H1 (cell line): ENCODE results near the gene SYNPR. TPM values are rescaled to one million over a fixed set of nuclear protein-coding genes. Genes with fewer than 3 reads are reported as not detected.

ENCODE experiments used
- CTCF ChIA-PET: fragments of 300-600 bp; sonication (Branson Sonifier 250); formaldehyde crosslinking; loops from one replicate; lab custom pipeline; 2021; ENCODE audit not compliant: partially characterized antibody; lab: Charles Lee
- POLR2A ChIA-PET: fragments of 300-600 bp; sonication (Branson Sonifier 250); formaldehyde crosslinking; loops from one replicate; lab custom pipeline; 2021; ENCODE audit warnings: inconsistent platforms; ENCODE audit not compliant: partially characterized antibody; lab: Charles Lee
- DNase-seq, 2 experiments: peaks; one replicate each; pipeline versions ENCODE4 v3.0.0 to v3.0.0-alpha.2; 2010 to 2022; ENCODE audit warnings: low spot score in 2 of 2, low read depth in 1 of 2, mixed read lengths in 1 of 2
- FAIRE-seq: peaks from 2 replicates; lab custom pipeline; 2011; peaks lifted over from hg19 to GRCh38; lab: Jason Lieb, UNC
- H2AFZ ChIP-seq: 2 replicates; pipeline ENCODE4 v1.8.1; 2012; ENCODE audit warnings: low read length, inconsistent platforms
- H2AK5ac ChIP-seq: 2 replicates; pipeline ENCODE4 v1.6.1; 2013; ENCODE audit warnings: low read depth, low read length
- H2BK120ac ChIP-seq: replicated peaks from 2 replicates; pipeline ENCODE3; 2013; ENCODE audit warnings: low read depth, low read length, inconsistent platforms
- H2BK12ac ChIP-seq: 2 replicates; pipeline ENCODE4 v1.6.1; 2013; ENCODE audit warnings: low read depth, low read length
- H2BK15ac ChIP-seq: 2 replicates; pipeline ENCODE4 v1.6.1; 2013; ENCODE audit warnings: low read length
- H2BK20ac ChIP-seq: 2 replicates; pipeline ENCODE4 v1.6.1; 2013; ENCODE audit warnings: low read length
- H2BK5ac ChIP-seq: 2 replicates; pipeline ENCODE4 v1.6.1; 2013; ENCODE audit warnings: low read depth, low read length
- H3K14ac ChIP-seq: 2 replicates; pipeline ENCODE4 v1.6.1; 2013; ENCODE audit warnings: inconsistent platforms; ENCODE audit not compliant: insufficient read length
- H3K18ac ChIP-seq: 2 replicates; pipeline ENCODE4 v1.6.1; 2013; ENCODE audit warnings: low read length; ENCODE audit errors: extremely low read depth
- H3K23ac ChIP-seq: 2 replicates; pipeline ENCODE4 v1.6.1; 2013; ENCODE audit warnings: inconsistent platforms; ENCODE audit not compliant: insufficient read length
- H3K23me2 ChIP-seq: 2 replicates; pipeline ENCODE4 v1.6.1; 2013; ENCODE audit warnings: low read depth, low read length
- H3K27ac ChIP-seq: 2 replicates; pipeline ENCODE4 v1.6.1; 2011; ENCODE audit warnings: low read depth, low read length, inconsistent platforms
- H3K27me3 ChIP-seq, 4 experiments: replicated peaks in 1 of 4; 1 replicate in 1 of 4; 2 replicates in 3 of 4; pipeline versions ENCODE4 v1.6.1 to v1.8.1; 2011 to 2013; ENCODE audit warnings: low read length in 3 of 4, mild to moderate bottlenecking in 3 of 4, inconsistent platforms in 2 of 4, mixed read lengths in 2 of 4, moderate library complexity in 1 of 4; ENCODE audit not compliant: control insufficient read depth in 3 of 4, insufficient read depth in 3 of 4; ENCODE audit errors: extremely low read depth in 1 of 4
- H3K36me3 ChIP-seq, 4 experiments: 2 replicates each; pipeline versions ENCODE4 v1.6.1 to v1.8.1; 2011 to 2013; ENCODE audit warnings: mild to moderate bottlenecking in 4 of 4, low read length in 3 of 4, moderate library complexity in 2 of 4, control low read depth in 1 of 4, inconsistent platforms in 1 of 4; ENCODE audit not compliant: insufficient read depth in 4 of 4, control insufficient read depth in 2 of 4
- H3K4ac ChIP-seq: replicated peaks from 2 replicates; pipeline ENCODE3; 2013; ENCODE audit warnings: low read length, low read depth, mixed read lengths, inconsistent platforms; ENCODE audit not compliant: insufficient read length
- H3K4me1 ChIP-seq, 4 experiments: replicated peaks in 1 of 4; 1 replicate in 1 of 4; 2 replicates in 3 of 4; pipeline versions ENCODE4 v1.6.1 to v1.8.1; 2011 to 2013; ENCODE audit warnings: low read length in 3 of 4, inconsistent platforms in 2 of 4, mixed read lengths in 1 of 4; ENCODE audit not compliant: insufficient read depth in 4 of 4, control insufficient read depth in 3 of 4
- H3K4me2 ChIP-seq, 2 experiments: 2 replicates each; pipeline versions ENCODE4 v1.6.1 to v1.8.1; 2011 to 2013; ENCODE audit warnings: low read depth in 2 of 2, low read length in 2 of 2, control low read depth in 1 of 2, inconsistent platforms in 1 of 2, mild to moderate bottlenecking in 1 of 2; ENCODE audit not compliant: insufficient read depth in 1 of 2
- H3K4me3 ChIP-seq, 4 experiments: fragments of 200-600, 300-600 bp in 1 of 4; sonication (generic), shearing (Covaris generic), sonication (Bioruptor Twin) in 1 of 4; 2 replicates each; pipeline versions ENCODE4 v1.5.1 to v1.8.1; 2011 to 2016; ENCODE audit warnings: low read length in 4 of 4, low read depth in 3 of 4, control low read depth in 2 of 4, inconsistent platforms in 2 of 4, mild to moderate bottlenecking in 2 of 4, mixed read lengths in 1 of 4, moderate library complexity in 1 of 4; ENCODE audit not compliant: insufficient read depth in 2 of 4; ENCODE audit errors: extremely low read depth in 1 of 4
- H3K56ac ChIP-seq: replicated peaks from 2 replicates; pipeline ENCODE3; 2013; ENCODE audit warnings: low read depth, mild to moderate bottlenecking, mixed read lengths, low read length, inconsistent platforms; ENCODE audit not compliant: insufficient read length
- H3K79me1 ChIP-seq: 2 replicates; pipeline ENCODE4 v1.6.1; 2013; ENCODE audit warnings: low read depth, low read length, control low read depth
- H3K79me2 ChIP-seq, 2 experiments: 2 replicates each; pipeline versions ENCODE4 v1.6.1 to v1.8.1; 2012 to 2013; ENCODE audit warnings: low read length in 2 of 2, mild to moderate bottlenecking in 2 of 2, inconsistent platforms in 1 of 2; ENCODE audit not compliant: insufficient read depth in 2 of 2, control insufficient read depth in 1 of 2
- H3K9ac ChIP-seq, 4 experiments: replicated peaks in 1 of 4; 1 replicate in 1 of 4; 2 replicates in 3 of 4; pipeline versions ENCODE4 v1.6.1 to v1.8.1; 2011 to 2013; ENCODE audit warnings: low read depth in 3 of 4, low read length in 3 of 4, control low read depth in 2 of 4, mild to moderate bottlenecking in 2 of 4, moderate library complexity in 2 of 4, inconsistent platforms in 1 of 4; ENCODE audit errors: extremely low read depth in 1 of 4
- H3K9me3 ChIP-seq, 2 experiments: 2 replicates each; pipeline versions ENCODE4 v1.6.1 to v1.8.1; 2012 to 2013; ENCODE audit warnings: mild to moderate bottlenecking in 2 of 2, moderate library complexity in 2 of 2, control low read depth in 1 of 2, inconsistent platforms in 1 of 2, low read depth in 1 of 2, low read length in 1 of 2, mixed read lengths in 1 of 2; ENCODE audit not compliant: insufficient read depth in 2 of 2
- H4K20me1 ChIP-seq, 2 experiments: replicated peaks in 1 of 2; 2 replicates each; pipeline versions ENCODE3 to v1.8.1; 2011 to 2013; ENCODE audit warnings: inconsistent platforms in 2 of 2, low read length in 2 of 2, mild to moderate bottlenecking in 1 of 2; ENCODE audit not compliant: insufficient read depth in 2 of 2, control insufficient read depth in 1 of 2
- H4K5ac ChIP-seq: 2 replicates; pipeline ENCODE4 v1.6.1; 2013; ENCODE audit warnings: low read length, low read depth, mixed read lengths, inconsistent platforms; ENCODE audit not compliant: insufficient read length
- H4K8ac ChIP-seq: 2 replicates; pipeline ENCODE4 v1.8.0; 2013; ENCODE audit warnings: mild to moderate bottlenecking, moderate library complexity, low read length, inconsistent platforms; ENCODE audit not compliant: insufficient read depth; ENCODE audit errors: extremely low read depth
- H4K91ac ChIP-seq: replicated peaks from 2 replicates; pipeline ENCODE3; 2013; ENCODE audit warnings: low read length, mixed read lengths, inconsistent platforms; ENCODE audit not compliant: insufficient read length
- BACH1 ChIP-seq: IDR thresholded peaks from 2 replicates; pipeline ENCODE4 v1.6.1; 2012; ENCODE audit warnings: low read length, improper control_type of control experiment
- CHD2 ChIP-seq: IDR thresholded peaks from 2 replicates; pipeline ENCODE4 v1.6.1; 2012; ENCODE audit warnings: low read length, improper control_type of control experiment
- CTBP2 ChIP-seq: IDR thresholded peaks from 2 replicates; pipeline ENCODE4 v1.7.0; 2011; ENCODE audit warnings: borderline replicate concordance, mild to moderate bottlenecking, moderate library complexity, mixed read lengths, low read length; ENCODE audit not compliant: insufficient read depth, insufficient read length
- HDAC6 ChIP-seq: IDR thresholded peaks from one replicate; pipeline ENCODE4 v1.7.1; 2012; ENCODE audit warnings: low read depth, mild to moderate bottlenecking, inconsistent platforms, low read length, moderate library complexity
- RBBP5 ChIP-seq: IDR thresholded peaks from 2 replicates; pipeline ENCODE4 v1.7.1; 2012; ENCODE audit warnings: low read depth, mild to moderate bottlenecking, inconsistent platforms, low read length, moderate library complexity, borderline replicate concordance
- RNF2 ChIP-seq: fragments of 200-900, 300-1000 bp; sonication (generic); IDR thresholded peaks from 2 replicates; pipeline ENCODE4 v1.7.1; 2016; ENCODE audit warnings: borderline replicate concordance, low read depth, mild to moderate bottlenecking, antibody characterized with exemption, low read length; ENCODE audit not compliant: poor library complexity, severe bottlenecking; ENCODE audit errors: missing control alignments
- SIRT6 ChIP-seq: IDR thresholded peaks from one replicate; pipeline ENCODE4 v1.7.1; 2012; ENCODE audit warnings: low read length, inconsistent platforms
- YY1 ChIP-seq: IDR thresholded peaks from 2 replicates; pipeline ENCODE4 v1.6.1; 2011; ENCODE audit warnings: low read depth, mild to moderate bottlenecking, low read length
- WGBS, 2 experiments: shearing (Covaris generic) in 1 of 2; methylation state at CpG; one replicate each; pipeline versions ENCODE4 v1.1.6 to v1.1.7; 2013 to 2015; ENCODE audit warnings: low lambda C conversion rate in 2 of 2, mixed read lengths in 2 of 2, inconsistent platforms in 1 of 2, low coverage in 1 of 2, missing lambda C conversion rate in 1 of 2; ENCODE audit not compliant: insufficient replicate concordance in 2 of 2, insufficient coverage in 1 of 2, insufficient read length in 1 of 2; ENCODE audit errors: extremely low coverage in 1 of 2, missing lambda C conversion rate in 1 of 2; 5-methylcytosine and 5-hydroxymethylcytosine counted together
- polyA plus RNA-seq, 7 experiments: library from polyadenylated mRNA; depleted of rRNA in 3 of 7; stranded (reverse) in 5 of 7; unstranded in 2 of 7; fragments of >200 nt in 5 of 7; fragments of 200-250 nt in 2 of 7; gene quantifications; 1 replicate in 5 of 7; 2 replicates in 1 of 7; 4 replicates in 1 of 7; pipeline versions ENCODE4 v1.2.1 to v1.2.3, GENCODE V29; 2011 to 2013; ENCODE audit warnings: missing spikeins in 2 of 7, mixed read lengths in 2 of 7
- total RNA-seq: library from RNA; stranded (reverse); fragmentation: NEBNext Ultra II Directional; extraction: Animal tissue kit (Norgen Biotek cat#: 25700); gene quantifications from 2 replicates; pipeline ENCODE4 v1.2.1, GENCODE V29; 2021
- TF ChIP-seq, protein P1 (sequence below): IDR thresholded peaks from 2 replicates; pipeline ENCODE4 v1.6.1; 2012; ENCODE audit warnings: inconsistent platforms

SYNPR gene
- total and polyA plus RNA-seq, 2 of the 8 experiments (the other 6 are each of a cell fraction or from before 2014, with no cell fraction given): 0.39 to 0.99 TPM

DNA sequence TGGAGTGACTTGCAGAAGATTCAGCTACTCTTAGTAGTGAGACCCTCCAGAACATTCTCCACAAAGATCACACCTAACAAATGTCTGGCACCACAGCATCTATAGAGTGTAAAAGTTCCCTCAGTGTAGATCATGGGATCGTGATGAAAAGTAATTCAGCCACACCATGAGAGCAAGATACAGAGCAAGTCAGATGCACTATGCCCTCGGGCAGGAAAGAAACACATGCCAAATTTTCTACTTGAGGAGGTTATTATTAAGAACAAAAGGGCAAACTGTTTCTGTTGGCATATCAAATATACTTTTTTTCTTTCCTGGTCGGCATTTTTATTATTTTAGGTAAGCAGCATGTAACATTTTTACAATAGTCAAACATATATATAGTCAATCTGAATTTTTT is 329.6 kb downstream of the SYNPR start:
- Histone ChIP-seq H4K20me1 (no peaks in the 10 kb centered on the region), H3K18ac (no peak overlapping the region), H4K5ac (no peak overlapping the region), H2BK15ac (no peak overlapping the region), H2BK120ac (no peak overlapping the region), H3K56ac (no peak overlapping the region), H2AK5ac (no peak overlapping the region), H3K4me3 (no peak overlapping the region), H3K79me1 (no peaks in the 10 kb centered on the region), H3K27ac (no peak overlapping the region), H2BK20ac (no peak overlapping the region), H3K4me1 (no peaks in the 10 kb centered on the region), H4K91ac (no peak overlapping the region), H3K9me3 (no peaks in the 10 kb centered on the region), H2AFZ (no peak overlapping the region), H3K23ac (no peak overlapping the region), H3K36me3 (no peaks in the 10 kb centered on the region), H3K4me2 (no peak overlapping the region), H4K8ac (no peak overlapping the region), H3K9ac (no peak overlapping the region), H2BK5ac (no peak overlapping the region), H3K4ac (no peak overlapping the region), H3K14ac (no peak overlapping the region), H3K79me2 (no peaks in the 10 kb centered on the region), H2BK12ac (no peak overlapping the region), H3K23me2 (no peaks in the 10 kb centered on the region), H3K27me3 (no peaks in the 10 kb centered on the region)
- TF ChIP-seq, protein P1, sequence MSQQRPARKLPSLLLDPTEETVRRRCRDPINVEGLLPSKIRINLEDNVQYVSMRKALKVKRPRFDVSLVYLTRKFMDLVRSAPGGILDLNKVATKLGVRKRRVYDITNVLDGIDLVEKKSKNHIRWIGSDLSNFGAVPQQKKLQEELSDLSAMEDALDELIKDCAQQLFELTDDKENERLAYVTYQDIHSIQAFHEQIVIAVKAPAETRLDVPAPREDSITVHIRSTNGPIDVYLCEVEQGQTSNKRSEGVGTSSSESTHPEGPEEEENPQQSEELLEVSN: no peak
- TF ChIP-seq CTBP2 (no peak), YY1 (no peak), SIRT6 (no peak), CHD2 (no peak), RBBP5 (no peak), HDAC6 (no peak), BACH1 (no peak), RNF2 (no peak)
- 92% methylated on average over 3 of the region's 3 CpGs; no CpG with 5 or more reads in 1 of the 2 experiments for WGBS, 2 experiments
- POLR2A ChIA-PET: interaction anchor here (0.6 kb wide), 1 partner anchor 243 kb away, joined by 3 read pairs; no protein-coding TSS in a partner anchor
- CTCF ChIA-PET: interaction anchor here (1.3 kb wide), 1 partner anchor 11 kb away, joined by 5 read pairs; no protein-coding TSS in a partner anchor
- no peak for FAIRE-seq
- no peak for DNase-seq
